IMR-90 (cell line): ENCODE results near the gene NME7. TPM values are rescaled to one million over a fixed set of nuclear protein-coding genes. Genes with fewer than 3 reads are reported as not detected.

Experiments
- ATAC-seq: fragments of 200-7000 bp; cut with Tn5 transposase; 2 replicates; pipeline ENCODE4 v1.9.1; 2020; ENCODE audit warnings: low read depth, mild to moderate bottlenecking, moderate library complexity
- BruUV-seq: library from RNA; stranded (reverse); fragments of 400-500 nt; replicated peaks from 2 replicates; lab custom pipeline; 2021; lab: Mats Ljungman, UMichigan
- CTCF ChIA-PET: fragments of 300-600 bp; formaldehyde crosslinking; extraction: SDS; loops from one replicate; lab custom pipeline; 2021; ENCODE audit warnings: antibody characterized with exemption; lab: Yijun Ruan, JAX
- POLR2A ChIA-PET: fragments of 300-600 bp; sonication (Branson Sonifier 250); formaldehyde crosslinking; loops from one replicate; lab custom pipeline; 2022; ENCODE audit warnings: antibody characterized with exemption; ENCODE audit not compliant: unreplicated experiment; lab: Charles Lee
- DNase-seq: peaks from one replicate; pipeline ENCODE4 v3.0.0; 2013
- H2AFZ ChIP-seq: replicated peaks from 2 replicates; pipeline ENCODE3; 2013; ENCODE audit warnings: low read length, mild to moderate bottlenecking; ENCODE audit not compliant: poor library complexity
- H2AK5ac ChIP-seq: 2 replicates; pipeline ENCODE4 v1.6.1; 2013; ENCODE audit warnings: low read depth, low read length, inconsistent platforms
- H2AK9ac ChIP-seq: replicated peaks from 2 replicates; pipeline ENCODE3; 2013; ENCODE audit warnings: mild to moderate bottlenecking, low read depth, low read length, moderate library complexity; ENCODE audit not compliant: poor library complexity
- H2BK120ac ChIP-seq: 2 replicates; pipeline ENCODE4 v1.6.1; 2013; ENCODE audit warnings: low read depth, low read length, inconsistent platforms
- H2BK15ac ChIP-seq: 3 replicates; pipeline ENCODE4 v1.6.1; 2013; ENCODE audit warnings: low read depth, low read length, inconsistent platforms
- H2BK20ac ChIP-seq: 2 replicates; pipeline ENCODE4 v1.6.1; 2013; ENCODE audit warnings: low read depth, mild to moderate bottlenecking, inconsistent platforms, low read length, moderate library complexity
- H2BK5ac ChIP-seq: 2 replicates; pipeline ENCODE4 v1.6.1; 2013; ENCODE audit warnings: mild to moderate bottlenecking, low read depth, low read length, inconsistent platforms; ENCODE audit not compliant: poor library complexity, severe bottlenecking
- H3K14ac ChIP-seq: replicated peaks from 2 replicates; pipeline ENCODE4 v1.6.1; 2013; ENCODE audit warnings: low read depth, low read length, inconsistent platforms
- H3K18ac ChIP-seq: 2 replicates; pipeline ENCODE4 v1.6.1; 2013; ENCODE audit warnings: low read depth, low read length, control low read depth
- H3K23ac ChIP-seq: 2 replicates; pipeline ENCODE4 v1.6.1; 2013; ENCODE audit warnings: low read depth, low read length, inconsistent platforms
- H3K27ac ChIP-seq: 2 replicates; pipeline ENCODE4 v1.5.1; 2013; ENCODE audit warnings: mild to moderate bottlenecking, control low read depth, low read length; ENCODE audit not compliant: insufficient read depth
- H3K27me3 ChIP-seq: 2 replicates; pipeline ENCODE4 v1.6.1; 2013; ENCODE audit warnings: low read length; ENCODE audit not compliant: control insufficient read depth, insufficient read depth
- H3K36me3 ChIP-seq: 2 replicates; pipeline ENCODE4 v1.6.1; 2013; ENCODE audit warnings: low read length, mixed read lengths; ENCODE audit not compliant: control insufficient read depth, insufficient read depth
- H3K4ac ChIP-seq: 2 replicates; pipeline ENCODE4 v1.6.1; 2013; ENCODE audit warnings: low read depth, low read length, inconsistent platforms
- H3K4me1 ChIP-seq: 2 replicates; pipeline ENCODE4 v1.6.1; 2013; ENCODE audit warnings: low read length, mixed read lengths; ENCODE audit not compliant: control insufficient read depth, insufficient read depth
- H3K4me2 ChIP-seq: 2 replicates; pipeline ENCODE4 v1.6.1; 2013; ENCODE audit warnings: low read depth, mild to moderate bottlenecking, control low read depth, low read length, moderate library complexity
- H3K4me3 ChIP-seq: 2 replicates; pipeline ENCODE4 v1.5.1; 2013; ENCODE audit warnings: low read depth, mild to moderate bottlenecking, control low read depth, low read length, moderate library complexity; ENCODE audit not compliant: insufficient read depth
- H3K56ac ChIP-seq: 2 replicates; pipeline ENCODE4 v1.6.1; 2013; ENCODE audit warnings: low read length, inconsistent platforms; ENCODE audit not compliant: insufficient read depth; ENCODE audit errors: extremely low read depth
- H3K79me1 ChIP-seq, 2 experiments: 2 replicates each; pipeline ENCODE4 v1.6.1; 2013; ENCODE audit warnings: low read length in 2 of 2, inconsistent platforms in 1 of 2, low read depth in 1 of 2
- H3K9ac ChIP-seq: 2 replicates; pipeline ENCODE4 v1.6.1; 2013; ENCODE audit warnings: low read depth, low read length, control low read depth
- H3K9me1 ChIP-seq: 2 replicates; pipeline ENCODE4 v1.6.1; 2013; ENCODE audit warnings: low read length, inconsistent platforms; ENCODE audit not compliant: insufficient read depth
- H3K9me3 ChIP-seq: 2 replicates; pipeline ENCODE4 v1.6.1; 2013; ENCODE audit warnings: low read length; ENCODE audit not compliant: control insufficient read depth, insufficient read depth
- H4K20me1 ChIP-seq: 2 replicates; pipeline ENCODE4 v1.6.1; 2013; ENCODE audit warnings: low read length, inconsistent platforms; ENCODE audit not compliant: insufficient read depth
- H4K5ac ChIP-seq: 2 replicates; pipeline ENCODE4 v1.6.1; 2013; ENCODE audit warnings: mild to moderate bottlenecking, low read depth, low read length, control low read depth
- H4K8ac ChIP-seq, 2 experiments: 2 replicates each; pipeline ENCODE4 v1.6.1; 2013; ENCODE audit warnings: low read depth in 2 of 2, low read length in 2 of 2, control low read depth in 1 of 2, inconsistent platforms in 1 of 2
- H4K91ac ChIP-seq: 2 replicates; pipeline ENCODE4 v1.6.1; 2013; ENCODE audit warnings: low read depth, low read length, inconsistent platforms; ENCODE audit not compliant: insufficient read depth
- BHLHE40 ChIP-seq: fragments of 150-350 bp; IDR thresholded peaks from 2 replicates; pipeline ENCODE4 v1.6.1; 2016; ENCODE audit warnings: mild to moderate bottlenecking, low read depth, low read length
- CEBPB ChIP-seq: IDR thresholded peaks from 2 replicates; pipeline ENCODE4 v1.6.1; 2012; ENCODE audit warnings: low read depth, low read length, improper control_type of control experiment
- CHD1 ChIP-seq: IDR thresholded peaks from 2 replicates; pipeline ENCODE4 v1.6.1; 2012; ENCODE audit warnings: low read depth, low read length, improper control_type of control experiment
- CTCF ChIP-seq: conservative IDR thresholded peaks from 2 replicates; pipeline ENCODE4 v1.5.1; 2012; ENCODE audit warnings: mild to moderate bottlenecking, low read depth, low read length, improper control_type of control experiment
- ELK1 ChIP-seq: fragments of 150-350 bp; IDR thresholded peaks from 2 replicates; pipeline ENCODE4 v1.6.1; 2016; ENCODE audit warnings: low read depth, mild to moderate bottlenecking, low read length, moderate library complexity, borderline replicate concordance
- FOS ChIP-seq: fragments of 150-350 bp; IDR thresholded peaks from 2 replicates; pipeline ENCODE4 v1.6.1; 2016; ENCODE audit warnings: low read depth, low read length
- MAFK ChIP-seq: IDR thresholded peaks from 2 replicates; pipeline ENCODE4 v1.6.1; 2012; ENCODE audit warnings: low read depth, low read length, improper control_type of control experiment
- MAZ ChIP-seq: IDR thresholded peaks from 2 replicates; pipeline ENCODE4 v1.6.1; 2012; ENCODE audit warnings: low read depth, mild to moderate bottlenecking, low read length, improper control_type of control experiment, moderate library complexity, borderline replicate concordance
- MXI1 ChIP-seq: IDR thresholded peaks from 2 replicates; pipeline ENCODE4 v1.6.1; 2012; ENCODE audit warnings: low read depth, mild to moderate bottlenecking, low read length, moderate library complexity, borderline replicate concordance
- NFE2L2 ChIP-seq: fragments of 150-350 bp; IDR thresholded peaks from 2 replicates; pipeline ENCODE4 v1.6.1; 2016; ENCODE audit warnings: low read depth, mild to moderate bottlenecking, low read length
- POLR2A ChIP-seq: IDR thresholded peaks from 2 replicates; pipeline ENCODE4 v1.6.1; 2012; ENCODE audit warnings: mild to moderate bottlenecking, low read depth, low read length
- RAD21 ChIP-seq: IDR thresholded peaks from 2 replicates; pipeline ENCODE4 v1.6.1; 2012; ENCODE audit warnings: low read length, improper control_type of control experiment
- RCOR1 ChIP-seq: IDR thresholded peaks from 2 replicates; pipeline ENCODE4 v1.6.1; 2012; ENCODE audit warnings: mild to moderate bottlenecking, low read length, improper control_type of control experiment; ENCODE audit not compliant: insufficient replicate concordance
- SMC3 ChIP-seq: fragments of 150-350 bp; IDR thresholded peaks from 2 replicates; pipeline ENCODE4 v1.6.1; 2016; ENCODE audit warnings: low read depth, mild to moderate bottlenecking, antibody characterized with exemption, low read length, moderate library complexity
- USF2 ChIP-seq: fragments of 150-350 bp; IDR thresholded peaks from 2 replicates; pipeline ENCODE4 v1.6.1; 2017; ENCODE audit warnings: mild to moderate bottlenecking, antibody characterized with exemption, low read length, low read depth
- WGBS, 2 experiments: methylation state at CpG; one replicate each; pipeline versions ENCODE4 v1.1.5 to v1.1.7; 2013; ENCODE audit warnings: missing lambda C conversion rate in 2 of 2; ENCODE audit not compliant: insufficient read length in 1 of 2; ENCODE audit errors: extremely low coverage in 2 of 2; 5-methylcytosine and 5-hydroxymethylcytosine counted together
- dilution Hi-C: fragments of 300-500 bp; cut with HindIII; formaldehyde crosslinking; loops from one replicate; pipeline ENCODE4 v1.14.3; 2018; ENCODE audit warnings: low sequenced_read_pairs; ENCODE audit not compliant: unreplicated experiment
- in situ Hi-C: fragments of 300-500 bp; cut with MboI; formaldehyde crosslinking; loops from 3 replicates; pipeline ENCODE4 v1.14.3; 2019; ENCODE audit warnings: low sequenced_read_pairs, inconsistent platforms, mixed read lengths
- intact Hi-C: fragments of 100-400 bp; cut with micrococcal nuclease; formaldehyde crosslinking; loops from 2 replicates; pipeline ENCODE4 v1.10.0; 2022
- polyA plus RNA-seq, 3 experiments: library from polyadenylated mRNA; depleted of rRNA; stranded (reverse); fragments of >200 nt; gene quantifications; 2 replicates each; pipeline ENCODE4 v1.2.3, GENCODE V29; 2012; ENCODE audit warnings: low replicate concordance in 1 of 3
- total RNA-seq: library from RNA; depleted of rRNA; stranded (reverse); fragments of >200 nt; gene quantifications from 2 replicates; pipeline ENCODE4 v1.2.3, GENCODE V29; 2012

Gene NME7
- total and polyA plus RNA-seq, 2 of the 4 experiments (the other 2 are of a cell fraction), result 18.3 to 22.4 TPM

GRCh38 chr1:169318536-169319244 is 48.9 kb downstream of the NME7 start:
- H3K27ac ChIP-seq, result no peak overlapping the region
- H3K14ac ChIP-seq, result no peak overlapping the region
- H3K9ac ChIP-seq, result no peak overlapping the region
- no peak for DNase-seq
- no peak overlapping the region for H3K23ac ChIP-seq
- H4K20me1 ChIP-seq, result no peaks in the 10 kb centered on the region
- H3K27me3 ChIP-seq, result no peaks in the 10 kb centered on the region
- H2BK5ac ChIP-seq, result no peak overlapping the region
- no peak overlapping the region for H3K4me2 ChIP-seq
- no peak overlapping the region for H2AK9ac ChIP-seq
- H4K91ac ChIP-seq, result no peak overlapping the region
- H4K5ac ChIP-seq, result no peak overlapping the region
- no peak overlapping the region for H3K18ac ChIP-seq
- H3K4me1 ChIP-seq, result no peaks in the 10 kb centered on the region
- TF ChIP-seq BHLHE40 (no peak), POLR2A (no peak), MAZ (no peak), MXI1 (no peak), FOS (no peak), RAD21 (no peak), USF2 (no peak), NFE2L2 (no peak), CHD1 (no peak), RCOR1 (no peak), MAFK (no peak), CTCF (no peak), ELK1 (no peak), SMC3 (no peak), CEBPB (no peak)
- no peak overlapping the region for H2BK120ac ChIP-seq
- no peak overlapping the region for H4K8ac ChIP-seq
- H3K79me1 ChIP-seq, result no peaks in the 10 kb centered on the region
- no TSS peak for BruUV-seq
- H3K4me3 ChIP-seq, result no peak overlapping the region
- no peak overlapping the region for H2BK20ac ChIP-seq
- H3K36me3 ChIP-seq, result no peaks in the 10 kb centered on the region
- no peaks in the 10 kb centered on the region for H3K9me1 ChIP-seq
- POLR2A ChIA-PET, result no interaction called here
- H3K9me3 ChIP-seq, result no peaks in the 10 kb centered on the region
- in situ Hi-C loops, result no loop called here
- no peak overlapping the region for H2AK5ac ChIP-seq
- H3K4ac ChIP-seq, result no peak overlapping the region
- no peak overlapping the region for H2AFZ ChIP-seq
- dilution Hi-C loops, result no loop called here
- H3K56ac ChIP-seq, result no peak overlapping the region
- intact Hi-C loops, result no loop called here
- CTCF ChIA-PET, result no interaction called here
- H2BK15ac ChIP-seq, result no peak overlapping the region
- 67% methylated on average over 1 of the region's 3 CpGs; no CpG with 5 or more reads in 1 of the 2 experiments for WGBS, 2 experiments
- no peak for ATAC-seq
